Stimulated activated CD4-positive, alpha-beta T cell treated with anti-CD3 and anti-CD28 coated beads, Interleukin-15, amount 100 ng/mL, for 48 hours (primary cell): ENCODE data around the gene CNGA1.
"Not testable (repeated sequence)": the region's sequence is repeated elsewhere in the genome, so short reads cannot be mapped to it uniquely, and the experiment has no call there.

Experiments used
- DNase-seq, 2 donors: peaks; one replicate each; pipeline ENCODE4 v3.0.0-alpha.2; 2020; ENCODE audit warnings: low read depth in 2 of 2

CNGA1 gene

DNA sequence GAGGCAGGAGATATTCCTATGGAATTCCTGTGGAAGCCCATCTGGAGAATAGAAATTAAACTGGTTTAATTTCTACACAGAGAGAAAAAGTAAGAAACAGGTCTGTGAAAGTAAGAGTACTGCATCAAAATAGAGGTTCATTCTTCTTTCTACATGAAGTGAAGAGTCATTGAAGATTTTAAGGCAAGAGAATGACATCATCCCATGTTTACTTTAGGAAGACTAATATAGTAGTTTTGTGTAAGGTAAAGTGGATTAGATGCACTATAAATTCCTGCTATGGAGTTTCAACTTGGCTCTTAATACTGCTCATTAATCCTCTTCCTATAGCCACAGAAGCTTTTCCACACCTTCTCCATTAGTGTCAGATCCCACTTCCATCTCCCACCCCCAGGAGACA is 47.6 kb downstream of the CNGA1 start:
- DNase-seq, result no peak

DNA sequence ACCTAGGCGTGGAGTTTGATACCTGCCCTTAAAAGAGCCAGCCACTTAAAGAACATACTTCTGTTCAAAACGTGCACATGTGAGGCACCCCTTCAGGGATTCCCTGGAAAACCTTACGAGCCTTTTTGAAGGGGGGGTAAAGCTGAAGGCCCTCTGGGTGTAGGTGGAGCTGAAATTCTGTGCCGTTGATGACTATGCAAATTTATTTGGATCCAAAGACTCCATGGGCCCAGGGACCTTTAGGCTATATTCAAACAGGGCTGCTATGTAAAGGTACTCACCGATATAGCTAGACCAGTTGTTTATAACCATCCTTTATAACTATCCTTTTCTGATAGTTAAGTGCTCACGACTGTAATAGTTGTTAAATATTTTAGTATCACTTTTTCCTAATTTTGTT is 61.8 kb downstream of the CNGA1 start:
- DNase-seq, result no peak

DNA sequence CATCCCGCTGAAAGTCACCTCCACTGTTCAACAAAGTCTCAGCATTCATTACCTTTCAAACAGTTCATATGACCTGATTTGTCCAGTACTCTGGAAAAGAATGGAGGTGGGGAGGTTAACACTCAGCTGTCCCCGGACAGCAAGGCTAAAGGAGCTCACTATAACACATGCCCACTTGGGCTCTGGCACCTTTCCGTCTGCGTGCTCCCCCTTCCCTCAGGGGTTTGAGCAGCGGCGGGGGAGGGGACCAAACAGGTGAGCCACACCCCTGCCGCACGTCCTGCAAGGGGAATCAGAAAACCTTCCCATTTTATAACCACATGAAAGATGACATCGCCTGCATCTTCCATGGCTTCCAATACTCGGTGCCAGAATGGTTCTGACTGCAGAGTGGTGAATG is 62.2 kb downstream of the CNGA1 start:
- DNase-seq, result no peak

DNA sequence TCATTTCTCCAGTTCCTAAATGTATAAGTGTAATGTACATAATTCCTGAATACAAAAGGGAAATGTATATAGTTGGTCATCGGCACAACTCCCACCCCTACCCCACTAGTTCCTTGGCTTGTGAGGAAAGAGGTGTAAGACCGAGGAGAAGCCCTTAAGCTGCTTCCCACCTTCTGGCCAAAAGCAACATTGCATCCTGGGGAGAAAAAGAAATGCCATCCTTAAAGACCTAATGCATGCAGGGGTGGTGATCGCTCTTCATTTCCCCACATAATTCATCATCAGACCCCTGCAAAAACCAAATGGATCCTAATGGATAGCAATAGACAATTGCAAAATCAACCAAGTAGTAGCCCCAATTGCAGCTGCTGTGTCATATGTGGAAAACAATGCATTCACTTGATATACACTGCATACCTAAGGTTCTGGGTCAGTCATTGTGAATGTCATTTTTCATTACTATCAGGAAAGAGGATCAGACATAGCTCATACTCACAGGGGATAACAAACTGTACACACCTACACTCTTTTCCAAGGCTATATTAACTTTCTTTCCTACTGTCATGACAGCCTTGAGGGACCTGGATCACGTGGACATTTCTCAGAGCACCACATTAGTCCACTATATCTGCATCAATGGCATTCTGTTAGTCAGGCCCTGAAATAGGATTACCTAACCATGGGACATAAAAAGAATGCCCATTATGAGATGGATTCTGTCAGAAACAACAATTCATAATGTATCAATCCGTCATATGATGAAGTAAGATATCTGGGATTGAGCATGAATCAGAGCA is 70.4 kb downstream of the CNGA1 start:
- no peak for DNase-seq

DNA sequence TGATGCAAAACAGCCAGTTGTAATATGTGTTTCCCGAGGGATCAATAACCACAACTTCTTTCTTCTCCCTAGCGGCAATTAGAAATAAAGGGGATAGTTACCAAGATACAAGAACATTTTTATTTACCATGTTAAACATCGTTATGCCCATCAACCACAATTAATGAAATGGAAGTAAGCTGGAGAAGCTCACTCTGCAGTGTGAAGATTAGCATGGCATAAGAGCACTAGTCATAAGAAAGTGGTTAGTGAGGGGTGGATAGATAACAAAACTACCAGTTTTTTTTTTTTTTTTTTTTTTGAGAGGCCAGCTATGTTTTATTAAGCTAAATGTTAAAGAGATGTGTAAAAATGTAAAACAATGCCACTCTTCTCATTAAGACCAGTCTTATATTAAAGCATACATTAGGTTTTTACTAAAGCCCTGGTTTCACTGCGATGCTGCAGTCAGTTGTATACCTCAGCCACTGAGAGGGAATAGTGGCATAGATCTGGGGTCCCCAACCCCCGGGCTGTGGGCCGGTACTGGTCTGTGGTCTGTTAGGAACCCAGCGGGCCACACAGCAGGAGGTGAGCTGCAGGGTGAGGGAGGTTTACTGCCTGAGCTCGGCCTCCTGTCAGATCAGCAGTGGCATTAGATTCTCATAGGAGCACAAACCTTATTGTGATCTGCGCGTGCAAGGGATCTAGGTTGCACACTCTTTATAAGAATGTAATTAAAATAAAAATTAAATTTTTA is 74.2 kb downstream of the CNGA1 start:
- DNase-seq, result no peak

DNA sequence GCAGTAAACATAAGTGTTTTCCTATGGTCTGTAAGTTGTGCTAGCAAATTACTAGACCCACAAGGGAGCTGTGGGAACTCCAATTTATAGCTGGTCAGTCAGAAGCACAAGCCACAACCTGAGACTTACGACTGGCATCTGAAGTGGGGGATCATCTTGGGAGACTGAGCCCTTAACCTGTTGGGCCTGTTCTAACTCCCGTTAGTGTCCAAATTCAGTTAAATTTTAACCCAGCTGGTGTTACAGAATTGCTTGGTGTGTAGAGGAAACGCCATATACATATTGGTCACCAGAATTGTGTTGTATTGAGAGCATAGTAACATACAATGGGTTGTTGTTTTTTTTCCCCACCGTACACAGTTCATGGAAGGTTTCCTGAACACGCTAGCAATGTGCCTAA is 77.0 kb downstream of the CNGA1 start:
- no peak for DNase-seq

DNA sequence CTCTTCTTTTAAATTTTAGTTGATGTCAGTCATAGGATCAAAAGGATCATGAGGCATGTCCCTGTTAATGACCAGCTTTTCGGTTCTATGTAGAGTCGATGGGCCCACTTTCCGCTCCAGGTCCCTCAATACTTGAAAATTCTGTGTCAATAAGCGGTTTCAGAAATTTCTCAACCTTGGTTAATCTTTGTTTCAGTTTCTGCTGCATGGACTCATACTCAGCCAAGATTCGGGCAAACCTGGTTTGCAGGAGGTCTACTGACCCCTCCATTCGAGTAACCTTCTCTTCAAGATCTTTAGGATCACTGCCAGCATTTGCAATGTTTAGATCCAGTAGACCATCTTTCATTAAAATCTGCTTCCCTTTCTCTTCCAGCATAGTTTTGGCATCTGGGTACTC is 80.1 kb downstream of the CNGA1 start:
- DNase-seq, result no peak

DNA sequence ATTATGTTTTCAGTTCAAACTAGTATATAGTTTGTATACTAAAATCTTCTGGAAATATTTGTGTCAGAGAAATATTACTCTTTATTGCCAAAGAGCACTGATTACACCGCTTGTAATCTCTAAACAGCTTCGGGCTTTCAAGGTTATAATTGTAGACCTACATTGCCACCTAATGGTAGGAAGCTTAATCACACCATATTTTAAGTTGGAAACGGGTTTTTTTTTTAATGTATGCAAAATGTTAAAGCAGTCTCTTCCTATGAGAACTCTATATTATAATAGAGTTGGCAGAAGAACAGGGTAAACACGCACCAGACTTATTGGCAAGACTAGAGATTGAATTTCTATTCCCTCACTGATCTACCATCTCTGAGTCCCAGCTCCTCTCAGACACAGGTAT is 82.6 kb downstream of the CNGA1 start:
- DNase-seq, result no peak

DNA sequence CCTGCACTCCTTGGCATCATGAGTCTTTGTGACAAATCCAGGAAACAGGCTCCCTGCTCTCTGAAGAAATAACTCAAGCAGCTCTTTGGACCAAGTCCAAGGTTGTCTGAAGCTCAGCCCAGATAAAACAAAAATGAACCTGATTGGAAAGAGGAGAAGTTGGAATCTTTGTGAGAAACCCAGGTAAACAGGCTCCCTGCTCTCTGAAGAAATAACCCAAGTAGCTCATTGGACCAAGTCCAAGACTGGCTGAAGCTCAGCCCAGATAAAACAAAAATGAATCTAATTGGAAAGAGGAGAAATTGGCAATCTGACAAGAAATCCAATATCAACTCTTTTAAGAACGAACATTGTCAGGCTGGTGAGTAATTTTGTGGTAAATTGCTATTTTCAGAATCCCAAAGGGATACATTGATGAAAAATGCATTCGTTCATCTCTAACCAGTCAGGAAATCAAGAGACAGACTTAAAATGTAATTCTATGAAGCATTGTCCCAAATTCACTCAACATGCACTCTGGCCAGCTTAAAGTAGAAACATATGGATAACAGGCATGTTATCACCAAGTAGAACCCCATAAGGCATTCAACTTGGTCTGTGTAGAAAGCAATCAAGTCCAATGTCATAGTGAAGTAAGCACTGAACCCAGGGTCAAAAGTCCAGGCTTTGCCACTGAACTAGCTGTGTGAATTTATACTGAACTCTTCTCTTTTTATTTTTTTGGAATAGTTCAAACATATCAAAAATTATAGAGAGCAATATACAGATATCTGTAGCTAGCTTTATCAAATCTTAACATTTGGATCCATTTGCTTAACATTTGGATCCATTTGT is 85.3 kb downstream of the CNGA1 start:
- no peak for DNase-seq

DNA sequence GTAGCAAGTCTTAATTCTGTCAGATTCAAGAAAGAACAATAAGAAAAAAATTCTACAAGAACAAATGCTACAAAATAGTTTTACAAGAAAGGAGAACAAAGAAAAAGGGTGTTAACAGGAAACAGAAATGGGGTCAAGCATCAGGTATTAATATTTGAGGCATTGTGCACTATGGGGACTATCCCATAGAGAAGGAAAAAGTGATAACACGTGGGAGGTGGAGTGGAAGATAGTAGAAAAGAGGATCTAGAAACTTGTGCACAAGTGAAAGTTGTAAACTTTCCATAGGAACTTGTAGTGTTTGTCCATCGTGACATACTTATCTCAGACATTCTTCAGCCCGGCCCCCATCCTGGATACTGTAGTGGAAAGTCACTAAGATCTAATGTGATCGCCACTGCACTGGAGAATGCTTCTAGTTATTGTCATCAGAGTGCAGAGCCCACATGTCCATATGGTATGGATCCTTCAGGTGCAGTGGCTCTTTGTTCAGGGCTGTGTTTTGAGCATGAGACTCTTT is 86.7 kb downstream of the CNGA1 start:
- DNase-seq, result no peak

DNA sequence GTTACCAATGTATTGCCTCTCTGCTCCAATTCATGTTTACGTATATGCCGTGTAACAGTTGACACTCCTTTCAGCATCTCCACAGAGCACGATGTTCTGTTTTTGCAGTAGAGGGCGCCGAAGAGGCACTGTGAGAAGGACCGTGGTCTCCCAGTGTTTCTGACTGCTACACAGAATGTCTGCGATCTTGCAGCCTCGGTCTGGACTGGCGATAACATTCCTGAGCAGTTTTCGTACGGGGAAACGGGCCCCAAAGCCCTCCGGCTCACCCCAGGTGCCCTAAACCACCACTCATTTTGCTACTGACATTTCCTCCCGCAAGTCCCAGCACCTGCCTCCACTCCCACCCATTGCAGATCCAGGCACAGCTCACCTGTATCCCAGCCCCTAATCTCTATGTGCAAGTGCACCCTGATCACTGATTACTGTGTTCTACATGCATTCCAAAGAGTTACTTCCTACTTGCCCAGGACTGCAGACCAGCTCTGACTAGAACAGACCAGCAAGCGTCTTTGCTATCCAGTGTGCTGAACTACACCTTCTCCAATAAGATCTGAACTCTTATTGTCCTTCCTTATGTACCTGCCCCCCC is 89.7 kb downstream of the CNGA1 start:
- DNase-seq, result peak; percentile 25 to 55

DNA sequence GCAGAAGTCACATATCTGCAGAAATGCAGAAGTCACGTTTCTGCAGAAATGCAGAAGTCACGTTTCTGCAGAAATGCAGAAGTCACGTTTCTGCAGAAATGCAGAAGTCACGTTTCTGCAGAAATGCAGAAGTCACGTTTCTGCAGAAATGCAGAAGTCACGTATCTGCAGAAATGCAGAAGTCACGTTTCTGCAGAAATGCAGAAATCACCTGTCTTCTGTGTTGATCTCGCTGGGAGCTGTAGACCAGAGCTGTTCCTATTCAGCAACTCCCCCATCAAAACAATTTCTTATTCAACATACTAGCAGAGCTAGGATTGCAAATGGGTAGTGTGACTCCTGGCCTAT is 93.2 kb downstream of the CNGA1 start:
- DNase-seq, result not testable (repeated sequence)

DNA sequence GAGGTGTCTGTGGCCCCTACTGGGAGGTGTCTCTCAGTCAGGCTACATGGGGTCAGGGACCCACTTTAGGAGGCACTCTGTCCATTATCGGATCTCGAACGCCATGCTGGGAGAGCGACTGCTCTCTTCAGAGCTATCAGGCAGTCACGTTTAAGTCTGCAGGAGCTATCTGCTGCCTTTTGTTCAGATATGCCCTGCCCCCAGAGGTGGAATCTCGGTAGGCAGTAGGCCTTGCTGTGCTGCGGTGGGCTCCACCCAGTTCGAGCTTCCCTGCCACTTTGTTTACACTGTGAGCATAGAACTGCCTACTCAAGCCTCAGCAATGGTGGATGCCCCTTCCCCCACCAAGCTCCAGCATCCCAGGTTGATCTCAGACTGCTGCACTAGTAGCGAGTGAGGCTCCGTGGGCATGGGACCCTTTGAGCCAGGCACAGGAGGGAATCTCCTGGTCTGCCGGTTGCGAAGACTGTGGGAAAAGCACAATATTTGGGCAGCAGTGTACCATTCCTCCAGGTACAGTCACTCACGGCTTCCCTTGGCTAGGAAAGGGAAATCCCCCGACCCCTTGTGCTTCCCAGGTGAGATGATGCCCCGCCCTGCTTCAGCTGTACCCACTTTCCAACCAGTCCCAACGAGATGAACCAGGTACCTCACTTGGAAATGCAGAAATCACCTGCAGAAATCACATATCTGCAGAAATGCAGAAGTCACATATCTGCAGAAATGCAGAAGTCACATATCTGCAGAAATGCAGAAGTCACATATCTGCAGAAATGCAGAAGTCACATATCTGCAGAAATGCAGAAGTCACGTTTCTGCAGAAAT is 93.8 kb downstream of the CNGA1 start:
- DNase-seq, result not testable (repeated sequence)

DNA sequence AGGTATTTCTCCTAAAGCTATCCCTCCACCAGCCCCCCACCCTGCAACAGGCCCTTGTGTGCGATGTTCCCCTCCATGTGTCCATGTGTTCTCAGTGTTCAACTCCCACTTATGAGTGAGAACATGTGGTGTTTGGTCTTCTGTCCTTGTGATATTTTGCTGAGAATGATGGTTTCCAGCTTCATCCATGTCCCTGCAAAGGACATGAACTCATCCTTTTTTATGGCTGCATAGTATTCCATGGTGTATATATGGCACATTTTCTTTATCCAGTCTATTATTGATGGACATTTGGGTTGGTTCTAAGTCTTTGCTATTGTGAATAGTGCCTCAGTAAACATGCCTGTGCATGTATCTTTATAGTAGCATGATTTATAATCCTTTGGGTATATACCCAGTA is 99.3 kb downstream of the CNGA1 start:
- DNase-seq, result not testable (repeated sequence)

DNA sequence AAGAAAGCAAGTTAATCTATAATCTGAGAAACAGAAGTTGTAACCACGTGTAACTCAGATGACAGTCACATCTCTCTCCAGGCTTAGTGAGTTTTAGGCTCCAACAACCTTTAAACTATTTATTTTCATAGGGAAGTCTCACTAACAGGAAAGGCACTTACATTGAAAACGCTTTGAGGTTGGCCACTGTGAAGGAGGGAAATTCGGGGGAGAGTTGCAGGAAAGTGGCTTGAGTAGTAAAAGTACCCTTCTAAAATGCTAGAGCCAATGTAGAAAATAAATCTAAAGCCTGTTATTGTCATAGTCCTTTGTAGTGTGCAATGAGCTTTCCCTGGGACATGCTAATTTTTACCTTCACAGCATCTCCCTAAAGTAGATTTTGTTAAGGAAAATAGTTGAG is 101.1 kb downstream of the CNGA1 start:
- DNase-seq, result no peak

DNA sequence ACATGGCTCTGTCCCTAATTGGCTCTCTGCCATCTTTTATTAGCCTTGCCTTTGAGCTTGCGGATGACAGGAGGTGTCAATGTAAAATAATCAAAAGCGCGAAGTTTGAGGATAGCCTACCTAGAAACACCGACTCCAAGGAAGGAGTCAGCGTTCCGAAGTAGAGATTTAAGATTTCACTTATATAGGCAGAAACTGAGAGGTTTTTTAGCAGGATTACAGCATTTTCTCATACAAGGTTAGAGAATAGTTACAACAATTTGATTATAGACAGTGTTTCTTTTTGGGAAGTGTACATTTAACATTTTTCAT is 101.6 kb downstream of the CNGA1 start:
- DNase-seq, result no peak

DNA sequence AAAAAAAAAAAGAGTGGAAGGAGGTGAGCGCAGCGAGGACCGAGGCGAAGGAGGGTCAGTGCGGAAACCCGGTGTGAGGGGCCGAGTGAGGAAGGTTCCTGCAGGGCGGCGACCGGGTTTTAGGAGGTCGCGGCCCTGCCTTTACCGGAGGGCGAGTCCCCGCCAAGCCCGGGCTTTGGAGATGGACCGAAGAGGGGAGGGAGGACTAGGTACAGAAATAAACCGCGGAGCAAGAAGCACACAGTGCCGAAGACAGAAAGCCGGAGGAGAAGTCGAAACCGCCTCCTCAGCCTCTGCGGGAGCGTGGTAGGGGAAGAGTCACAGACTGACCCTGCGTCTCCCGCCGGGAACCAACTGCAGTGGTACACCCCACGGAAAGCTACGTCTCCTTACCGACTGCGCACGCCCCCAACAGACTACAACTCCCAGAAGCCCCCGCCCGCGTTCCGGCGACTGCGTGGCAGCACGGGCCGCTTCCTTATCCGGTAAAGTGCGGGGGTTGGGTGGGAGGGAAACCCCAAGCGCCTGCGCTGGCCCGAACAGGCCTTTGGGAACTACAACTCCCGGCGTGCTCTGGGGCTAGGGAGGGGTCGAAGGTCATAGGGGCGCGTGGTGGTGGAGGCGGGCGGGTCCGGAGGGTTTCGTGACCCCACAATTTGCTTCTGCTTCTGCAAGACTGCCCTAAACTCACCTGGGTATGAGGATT is 102.1 kb downstream of the CNGA1 start, which contains the start of gene NFXL1:
NFXL1 (minus strand) TSS at position 364 of the 706 bp plus-strand sequence. CDS start 380 bp downstream, outside the sequence.
- DNase-seq, result peak; percentile 96

DNA sequence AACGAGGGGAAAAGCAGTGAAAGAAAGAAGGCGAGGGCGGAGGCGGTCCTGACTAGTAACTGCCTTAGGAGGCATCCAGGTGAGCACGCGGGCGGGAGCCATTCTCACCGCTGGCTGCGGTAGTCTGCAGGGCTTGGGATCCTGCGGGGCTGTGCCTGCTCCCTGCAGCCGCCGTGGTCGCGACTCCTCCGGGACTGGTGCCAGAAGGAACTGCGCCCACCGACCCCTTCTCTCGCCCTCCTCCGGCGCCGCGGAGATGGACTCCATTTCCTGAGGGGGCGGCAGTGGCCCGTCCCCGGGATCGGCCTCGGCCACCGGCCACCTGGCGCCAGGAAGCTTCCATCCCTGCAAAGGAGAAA is 102.6 kb downstream of the CNGA1 start:
- DNase-seq, result peak; percentile 13 to 22

DNA sequence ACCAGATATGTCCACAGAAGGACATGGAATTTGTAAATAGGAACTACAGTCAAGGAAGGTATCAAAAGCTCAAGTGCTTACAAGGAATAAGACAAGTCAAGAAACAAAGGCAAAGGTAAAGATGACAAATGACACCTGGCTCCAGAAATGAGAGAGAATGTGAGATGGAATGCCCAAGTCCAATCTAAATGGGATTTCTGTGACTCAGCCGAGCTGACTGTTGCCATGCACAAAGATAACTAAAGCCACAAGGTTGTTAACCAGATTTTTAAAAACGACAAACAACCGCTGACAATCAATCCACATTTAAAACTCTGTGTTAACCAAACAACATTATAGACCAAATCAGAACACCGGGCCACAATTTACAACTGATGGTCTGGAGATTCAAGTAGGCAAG is 103.2 kb downstream of the CNGA1 start:
- no peak for DNase-seq

DNA sequence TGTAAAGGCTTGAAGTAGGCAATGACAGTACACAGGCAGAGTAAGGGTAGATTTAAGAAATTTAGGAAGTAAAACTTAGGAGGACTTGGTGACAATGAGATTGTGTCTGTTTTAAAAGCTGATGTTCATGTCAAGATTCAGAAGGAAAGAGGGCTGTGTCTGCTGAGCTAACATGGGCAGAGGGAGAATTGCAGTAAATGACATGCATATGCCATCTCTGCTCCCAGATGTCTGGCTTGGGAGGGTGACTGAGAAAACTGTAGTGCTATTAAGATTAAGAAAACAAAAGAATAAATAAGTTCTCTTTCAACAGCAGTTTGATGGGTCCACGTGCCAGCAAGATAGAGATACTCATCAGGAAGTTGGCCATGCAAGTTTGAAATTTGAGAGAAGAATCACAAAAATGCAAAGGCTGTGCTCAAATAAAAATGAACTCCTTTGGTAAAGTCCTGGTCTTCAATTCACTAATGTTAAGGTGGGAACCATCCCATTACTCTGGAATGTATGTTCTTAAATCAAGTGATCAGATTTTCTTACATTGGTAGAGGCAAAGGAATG is 109.3 kb downstream of the CNGA1 start:
- DNase-seq, result no peak
